HG03460 (cell line): ENCODE results near the gene MAP7D3.
"Not testable (repeated sequence)": the region's sequence is repeated elsewhere in the genome, so short reads cannot be mapped to it uniquely, and the experiment has no call there.

ENCODE experiments used
- ATAC-seq: cut with Tn5 transposase; IDR thresholded peaks from one replicate; pipeline ENCODE4 v1.9.1; 2021; ENCODE audit not compliant: unreplicated experiment

Gene MAP7D3

GRCh38 chrX:136183917-136184316 is 67.3 kb downstream of the MAP7D3 start:
- ATAC-seq, result no peak

GRCh38 chrX:136183172-136183571 is 68.0 kb downstream of the MAP7D3 start:
- ATAC-seq, result no peak

- no peak for ATAC-seq
Observed at GRCh38 chrX:136182414-136182813, 68.8 kb downstream of the MAP7D3 start.

GRCh38 chrX:136179133-136179532 is 72.1 kb downstream of the MAP7D3 start:
- no peak for ATAC-seq

GRCh38 chrX:136176399-136176825 is 74.8 kb downstream of the MAP7D3 start:
- no peak for ATAC-seq

- no peak for ATAC-seq
Observed at GRCh38 chrX:136171420-136171819, 79.8 kb downstream of the MAP7D3 start.

DNA sequence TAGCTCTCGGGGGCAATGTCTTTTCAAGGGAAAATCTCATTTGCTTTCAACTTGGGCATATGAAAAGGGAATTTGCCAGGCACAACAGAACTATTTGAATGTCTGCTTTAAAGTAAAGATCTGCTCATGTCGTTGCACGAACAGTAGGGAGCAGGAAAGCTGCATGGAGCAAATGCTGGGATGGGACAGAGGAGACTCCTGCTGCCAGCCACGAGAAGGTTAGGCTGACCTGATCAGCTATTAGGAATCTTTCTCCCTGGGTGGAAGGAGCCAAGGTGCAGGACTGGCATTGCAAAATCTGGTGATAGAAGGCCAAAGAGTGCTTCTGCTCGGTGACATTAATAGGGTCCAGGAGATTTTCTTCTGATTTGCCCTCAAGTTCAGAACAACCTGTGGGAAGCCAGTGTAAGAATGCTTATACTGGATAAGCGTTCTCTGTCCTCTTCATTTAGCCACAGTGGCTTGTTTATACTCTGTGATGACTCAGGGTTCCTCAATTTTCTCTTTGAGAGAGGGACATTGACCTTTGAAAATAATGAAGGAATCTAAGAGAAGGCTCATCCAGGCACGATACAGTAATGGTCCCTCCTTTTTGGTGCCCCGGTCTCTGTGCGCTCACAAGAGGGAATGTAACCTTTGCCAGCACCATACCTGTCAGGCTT is 80.9 kb downstream of the MAP7D3 start:
- no peak for ATAC-seq

DNA sequence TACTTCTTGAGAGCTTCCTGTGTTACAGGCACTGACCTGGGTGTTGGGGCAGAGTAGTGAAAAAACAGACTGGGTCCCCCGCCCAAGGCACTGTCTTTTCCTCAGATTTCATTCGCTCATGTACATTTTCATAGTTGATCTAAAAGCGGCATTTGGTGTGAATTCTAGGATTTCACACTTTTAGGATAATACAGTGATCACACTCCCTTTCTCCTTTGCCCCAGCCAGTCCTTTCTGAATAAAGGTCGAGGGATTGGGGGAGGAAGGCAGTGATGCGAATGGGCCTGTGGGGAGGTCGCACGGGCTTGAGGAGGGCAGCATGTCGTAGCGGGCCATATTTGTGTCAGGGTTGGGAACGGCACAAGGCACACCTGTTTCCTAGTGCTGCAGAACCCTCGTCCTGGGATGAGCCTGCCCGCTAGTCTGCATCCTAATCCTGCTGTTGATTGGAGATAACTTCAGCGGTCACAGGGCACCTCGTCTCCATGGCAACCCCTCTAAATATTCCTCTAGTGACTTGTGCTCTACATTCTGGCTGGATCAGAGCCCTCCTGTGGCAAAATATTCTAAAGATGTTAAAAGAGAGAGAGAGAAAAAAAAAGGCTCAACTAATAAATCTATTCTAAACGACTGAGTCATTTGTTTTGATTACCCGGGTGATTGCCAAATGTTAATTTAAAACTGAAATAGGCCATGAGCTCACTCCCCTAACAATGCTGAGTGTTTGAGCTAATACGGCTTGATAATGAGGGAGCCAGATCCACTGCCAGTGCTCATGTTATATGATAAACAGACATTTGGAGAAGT is 82.1 kb downstream of the MAP7D3 start:
- no peak for ATAC-seq

- not testable (repeated sequence) for ATAC-seq
Observed at GRCh38 chrX:136167989-136168388, 83.2 kb downstream of the MAP7D3 start.

DNA sequence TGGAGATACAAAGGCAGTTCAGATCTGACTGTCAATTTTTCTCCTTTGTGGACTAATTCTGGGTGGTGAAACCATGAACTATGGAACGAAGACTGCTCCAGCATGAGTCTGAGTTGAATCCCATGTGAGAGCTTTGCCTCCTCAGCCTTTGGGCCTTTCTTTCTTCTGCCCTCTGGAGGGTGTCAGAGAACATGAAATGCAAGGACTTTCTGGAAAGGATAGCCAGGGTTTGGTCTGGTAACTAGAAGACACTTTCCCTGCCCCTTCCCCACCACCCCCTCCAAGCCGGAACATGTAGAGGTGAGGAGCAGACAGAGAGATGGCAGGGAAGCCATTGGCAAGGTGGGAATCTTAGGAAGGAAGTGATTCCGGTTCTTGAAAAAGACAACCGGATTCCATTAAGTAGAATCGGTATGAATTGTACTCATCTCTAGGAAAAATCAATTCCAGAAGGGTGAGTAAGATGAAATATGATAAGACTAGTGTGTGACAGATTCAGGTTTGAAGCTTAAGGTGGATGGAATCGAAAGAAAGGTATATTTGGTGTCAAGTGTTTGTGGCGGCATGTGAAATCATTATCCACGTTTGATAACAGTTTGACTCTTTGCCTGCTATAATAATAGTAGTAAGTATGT is 84.9 kb downstream of the MAP7D3 start:
- no peak for ATAC-seq

- ATAC-seq, result no peak
Observed at GRCh38 chrX:136165406-136165805, 85.8 kb downstream of the MAP7D3 start.

DNA sequence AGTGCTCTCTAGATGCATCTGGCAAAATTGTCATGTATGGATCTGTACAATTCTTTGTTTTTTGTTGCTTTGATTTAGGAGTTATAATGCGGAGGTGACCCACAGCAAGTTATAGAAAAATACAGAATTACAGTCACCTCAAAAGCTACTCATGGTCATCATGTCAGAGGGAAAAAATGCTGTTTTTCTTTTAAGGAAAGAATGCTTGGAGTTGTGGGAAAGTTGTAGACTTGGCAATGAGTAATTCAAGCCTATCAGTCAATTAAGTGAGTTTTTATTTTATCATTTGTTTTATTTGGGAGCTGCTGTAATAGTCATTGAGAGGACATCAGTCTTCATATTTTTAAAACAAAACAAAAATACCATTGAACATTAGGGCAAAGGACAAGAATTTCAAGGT is 87.5 kb downstream of the MAP7D3 start:
- no peak for ATAC-seq
